Neural cell (in vitro differentiated cells): ENCODE results near the gene INTS11. TPM values are rescaled to one million over a fixed set of nuclear protein-coding genes. Genes with fewer than 3 reads are reported as not detected.
A peak's percentile ranks its signal among the peaks of the same experiment; 100 is the strongest.

Experiments used
- H2AFZ ChIP-seq: fragments of 200-600, 300-800 bp; sonication (generic), shearing (Covaris generic); 2 replicates; pipeline ENCODE4 v1.6.0; 2014; ENCODE audit warnings: low read depth, mild to moderate bottlenecking, antibody characterized with exemption, low read length, moderate library complexity
- H3F3A ChIP-seq: fragments of 200-600 bp; shearing (Covaris generic); 2 replicates; pipeline ENCODE4 v1.6.1; 2016; ENCODE audit warnings: mild to moderate bottlenecking, moderate library complexity, mixed read lengths, antibody characterized with exemption, low read length; ENCODE audit not compliant: insufficient read depth, poor library complexity, severe bottlenecking
- H3K27ac ChIP-seq: fragments of 200-600, 300-800 bp; sonication (generic), shearing (Covaris generic); 2 replicates; pipeline ENCODE4 v1.5.1; 2014; ENCODE audit warnings: mild to moderate bottlenecking, low read length, moderate library complexity
- H3K27me3 ChIP-seq: fragments of 300-800, 200-600 bp; sonication (generic), shearing (Covaris generic); 2 replicates; pipeline ENCODE4 v1.6.0; 2014; ENCODE audit warnings: mild to moderate bottlenecking, low read depth, low read length, moderate library complexity; ENCODE audit not compliant: insufficient read depth
- H3K36me3 ChIP-seq: fragments of 300-800, 200-600 bp; sonication (generic), shearing (Covaris generic); 2 replicates; pipeline ENCODE4 v1.5.1; 2014; ENCODE audit warnings: mild to moderate bottlenecking, antibody characterized with exemption, low read length, moderate library complexity; ENCODE audit not compliant: insufficient read depth
- H3K4me2 ChIP-seq: fragments of 300-800, 200-600 bp; sonication (generic), shearing (Covaris generic); 2 replicates; pipeline ENCODE4 v1.6.0; 2014; ENCODE audit warnings: mild to moderate bottlenecking, low read length
- H3K4me3 ChIP-seq: fragments of 300-800, 200-600 bp; sonication (generic), shearing (Covaris generic); 2 replicates; pipeline ENCODE4 v1.5.1; 2014; ENCODE audit warnings: mild to moderate bottlenecking, low read length, moderate library complexity
- H3K79me2 ChIP-seq: fragments of 200-600 bp; shearing (Covaris generic); replicated peaks from 2 replicates; pipeline ENCODE4 v1.6.0; 2014; ENCODE audit warnings: mild to moderate bottlenecking, low read length, moderate library complexity; ENCODE audit not compliant: insufficient read depth
- H3K9ac ChIP-seq: fragments of 300-800, 200-600 bp; sonication (generic), shearing (Covaris generic); 2 replicates; pipeline ENCODE4 v1.6.1; 2016; ENCODE audit warnings: mild to moderate bottlenecking, low read length, mixed read lengths
- H3K9me2 ChIP-seq: fragments of 200-600 bp; shearing (Covaris generic); 2 replicates; pipeline ENCODE4 v1.6.1; 2016; ENCODE audit warnings: mild to moderate bottlenecking, low read length, mixed read lengths; ENCODE audit not compliant: insufficient read depth
- H3K9me3 ChIP-seq: fragments of 200-600, 300-800 bp; sonication (generic), shearing (Covaris generic); 2 replicates; pipeline ENCODE4 v1.6.1; 2016; ENCODE audit warnings: mild to moderate bottlenecking, mixed run types, low read length, moderate library complexity, mixed read lengths
- H4K20me1 ChIP-seq: fragments of 200-600 bp; shearing (Covaris generic); 2 replicates; pipeline ENCODE4 v1.6.1; 2016; ENCODE audit warnings: mild to moderate bottlenecking, mixed run types; ENCODE audit not compliant: insufficient read depth
- EP300 ChIP-seq: fragments of 450-650 bp; conservative IDR thresholded peaks from 2 replicates; pipeline ENCODE4 v1.6.1; 2014; ENCODE audit warnings: antibody characterized with exemption, mild to moderate bottlenecking, moderate library complexity; ENCODE audit not compliant: poor library complexity, severe bottlenecking
- EZH2 ChIP-seq: fragments of 200-600, 300-800 bp; shearing (Covaris generic), sonication (generic); IDR thresholded peaks from 2 replicates; pipeline ENCODE4 v1.6.1; 2014; ENCODE audit warnings: antibody characterized with exemption, low read length, borderline replicate concordance, mild to moderate bottlenecking; ENCODE audit not compliant: insufficient read depth, poor library complexity, severe bottlenecking
- MXI1 ChIP-seq: fragments of 450-650 bp; conservative IDR thresholded peaks from 2 replicates; pipeline ENCODE4 v1.6.1; 2014; ENCODE audit warnings: antibody characterized with exemption, mild to moderate bottlenecking; ENCODE audit not compliant: poor library complexity, severe bottlenecking
- POLR2AphosphoS5 ChIP-seq: IDR thresholded peaks from 2 replicates; pipeline ENCODE4 v1.6.1; 2012
- RAD21 ChIP-seq: fragments of 450-650 bp; conservative IDR thresholded peaks from 2 replicates; pipeline ENCODE4 v1.6.1; 2014; ENCODE audit warnings: antibody characterized with exemption, mild to moderate bottlenecking, moderate library complexity
- REST ChIP-seq: IDR thresholded peaks from 2 replicates; pipeline ENCODE4 v1.6.1; 2012; ENCODE audit warnings: borderline replicate concordance
- SMC3 ChIP-seq: fragments of 450-650 bp; conservative IDR thresholded peaks from 2 replicates; pipeline ENCODE4 v1.6.1; 2014; ENCODE audit warnings: antibody characterized with exemption, mild to moderate bottlenecking, moderate library complexity; ENCODE audit not compliant: poor library complexity
- TAF1 ChIP-seq: IDR thresholded peaks from 2 replicates; pipeline ENCODE4 v1.6.1; 2012; ENCODE audit warnings: low read depth
- polyA plus RNA-seq: library from polyadenylated mRNA; depleted of rRNA; stranded (reverse); fragments of >200 nt; gene quantifications from 2 replicates; pipeline ENCODE4 v1.2.3, GENCODE V29; 2014
- TF ChIP-seq, protein P1 (sequence below): fragments of 450-650 bp; IDR thresholded peaks from 2 replicates; pipeline ENCODE4 v1.5.1; 2014; ENCODE audit warnings: antibody characterized with exemption, mild to moderate bottlenecking, moderate library complexity; ENCODE audit not compliant: poor library complexity, severe bottlenecking

Gene INTS11
- polyA plus RNA-seq, 1 donor from 2014 or later, result 131 TPM

DNA sequence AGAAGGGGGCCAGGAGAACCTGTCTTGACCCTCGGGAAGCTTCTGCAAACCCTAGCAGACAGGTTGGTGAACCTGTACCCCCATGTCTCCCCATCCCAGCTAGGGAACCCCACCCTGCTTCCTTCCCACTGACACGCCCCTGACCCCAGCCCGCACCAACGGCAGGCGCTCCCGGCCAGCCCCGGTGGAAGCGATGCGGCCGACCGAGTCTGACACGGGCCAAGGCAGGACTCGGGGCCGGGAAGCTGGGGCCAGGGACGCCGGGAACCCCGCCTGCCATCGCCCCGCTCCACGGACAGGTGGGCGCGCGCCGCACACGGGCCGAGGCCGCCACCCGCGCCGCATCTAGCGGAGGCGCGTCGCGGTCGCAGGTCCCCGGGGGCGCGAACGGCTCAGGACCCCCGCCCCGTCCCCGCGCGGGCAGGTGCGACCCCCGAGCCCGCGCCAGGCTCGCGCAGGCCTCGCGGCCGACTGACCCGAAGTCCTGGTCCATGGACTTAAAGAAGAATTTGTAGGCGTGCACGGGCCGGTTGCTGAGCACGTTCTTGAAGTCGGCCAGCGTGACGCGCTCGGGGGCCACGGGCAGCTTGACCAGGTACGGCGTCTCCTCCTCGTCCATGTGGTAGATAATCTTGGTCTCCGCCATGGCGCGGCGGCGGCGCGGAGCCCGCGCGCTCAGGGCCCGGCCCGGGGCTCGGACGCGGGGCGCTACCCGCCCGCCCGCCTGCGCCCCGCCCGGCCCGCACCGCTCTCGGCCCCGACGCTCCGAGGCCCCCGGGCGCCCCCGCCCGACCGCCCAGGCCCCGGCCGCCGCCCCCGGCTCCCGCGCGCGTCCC lies 24.2 kb upstream of the INTS11 start:
- Histone ChIP-seq H3K4me2 (peak overlapping the region; percentile 89), H3F3A (no peaks in the 10 kb centered on the region), H2AFZ (no peak overlapping the region), H3K4me3 (peak overlapping the region; percentile 82), H3K36me3 (no peaks in the 10 kb centered on the region), H4K20me1 (peaks cover 13% of the 10 kb centered on the region), H3K9ac (peak overlapping the region; percentile 74), H3K9me2 (no peaks in the 10 kb centered on the region), H3K27me3 (peaks cover 9% of the 10 kb centered on the region), H3K9me3 (no peaks in the 10 kb centered on the region), H3K27ac (no peak overlapping the region), H3K79me2 (peaks cover 12% of the 10 kb centered on the region)
- TF ChIP-seq, protein P1, sequence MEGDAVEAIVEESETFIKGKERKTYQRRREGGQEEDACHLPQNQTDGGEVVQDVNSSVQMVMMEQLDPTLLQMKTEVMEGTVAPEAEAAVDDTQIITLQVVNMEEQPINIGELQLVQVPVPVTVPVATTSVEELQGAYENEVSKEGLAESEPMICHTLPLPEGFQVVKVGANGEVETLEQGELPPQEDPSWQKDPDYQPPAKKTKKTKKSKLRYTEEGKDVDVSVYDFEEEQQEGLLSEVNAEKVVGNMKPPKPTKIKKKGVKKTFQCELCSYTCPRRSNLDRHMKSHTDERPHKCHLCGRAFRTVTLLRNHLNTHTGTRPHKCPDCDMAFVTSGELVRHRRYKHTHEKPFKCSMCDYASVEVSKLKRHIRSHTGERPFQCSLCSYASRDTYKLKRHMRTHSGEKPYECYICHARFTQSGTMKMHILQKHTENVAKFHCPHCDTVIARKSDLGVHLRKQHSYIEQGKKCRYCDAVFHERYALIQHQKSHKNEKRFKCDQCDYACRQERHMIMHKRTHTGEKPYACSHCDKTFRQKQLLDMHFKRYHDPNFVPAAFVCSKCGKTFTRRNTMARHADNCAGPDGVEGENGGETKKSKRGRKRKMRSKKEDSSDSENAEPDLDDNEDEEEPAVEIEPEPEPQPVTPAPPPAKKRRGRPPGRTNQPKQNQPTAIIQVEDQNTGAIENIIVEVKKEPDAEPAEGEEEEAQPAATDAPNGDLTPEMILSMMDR, result peak; percentile 13
- TF ChIP-seq MXI1 (peak; percentile 77), RAD21 (no peak)

DNA sequence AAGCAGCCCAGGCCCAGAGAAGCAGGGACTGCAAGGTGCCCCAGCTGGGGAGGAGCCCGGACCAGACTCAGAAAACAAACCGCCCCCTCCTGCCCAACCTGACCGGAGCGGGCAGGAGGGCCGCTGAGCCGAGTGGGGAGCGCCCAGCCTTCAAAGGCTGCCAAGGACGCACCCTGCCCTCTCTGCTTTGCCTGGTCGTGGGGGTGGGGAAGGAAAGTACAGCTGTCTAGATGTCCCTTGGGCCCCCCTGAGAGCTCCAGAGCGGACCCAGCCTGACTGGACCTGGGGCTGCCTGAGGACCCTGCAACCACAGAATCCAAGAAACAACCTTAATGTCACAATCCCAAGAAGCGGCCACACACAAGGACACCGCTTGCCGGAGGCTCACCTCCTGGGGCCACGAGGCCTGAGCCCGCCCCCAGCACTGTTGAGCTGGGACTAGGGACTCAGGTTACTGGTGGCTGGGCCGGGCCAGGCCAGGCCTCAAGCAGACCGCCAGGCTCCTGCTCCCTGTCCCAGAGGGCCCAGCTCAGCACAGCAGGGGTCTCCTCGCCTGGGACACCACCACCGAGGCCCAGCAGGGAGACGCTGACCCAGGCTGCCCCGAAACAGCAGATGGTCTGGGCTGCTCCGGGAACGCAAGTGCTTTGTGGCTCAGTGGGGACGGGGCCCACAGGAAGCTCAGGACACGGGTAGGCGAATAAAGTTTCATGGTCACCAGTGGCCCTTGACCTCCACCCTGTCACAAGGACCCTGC lies 23.4 kb upstream of the INTS11 start:
- no peak overlapping the region for H3K27ac ChIP-seq
- H4K20me1 ChIP-seq, result peaks cover 13% of the 10 kb centered on the region
- peak overlapping the region; percentile 82 for H3K4me3 ChIP-seq
- peaks cover 12% of the 10 kb centered on the region for H3K79me2 ChIP-seq
- peak overlapping the region; percentile 74 for H3K9ac ChIP-seq
- H3F3A ChIP-seq, result no peaks in the 10 kb centered on the region
- TF ChIP-seq POLR2AphosphoS5, result no peak
- TF ChIP-seq SMC3, result no peak
- TF ChIP-seq EP300, result no peak
- TF ChIP-seq RAD21, result no peak
- TF ChIP-seq, protein P1, result no peak
- no peak for TF ChIP-seq MXI1
- TF ChIP-seq EZH2, result no peak
- TF ChIP-seq REST, result no peak
- no peak for TF ChIP-seq TAF1
- peak overlapping the region; percentile 89 for H3K4me2 ChIP-seq
- H3K36me3 ChIP-seq, result no peaks in the 10 kb centered on the region
- peaks cover 2% of the 10 kb centered on the region for H3K27me3 ChIP-seq
- no peaks in the 10 kb centered on the region for H3K9me3 ChIP-seq
- no peak overlapping the region for H2AFZ ChIP-seq
- H3K9me2 ChIP-seq, result no peaks in the 10 kb centered on the region
